ENCODE data around the gene SLC9A8. TPM values are rescaled to one million over a fixed set of nuclear protein-coding genes. Genes with fewer than 3 reads are reported as not detected.
A peak's percentile ranks its signal among the peaks of the same experiment; 100 is the strongest.

SLC9A8 gene
- total and polyA plus RNA-seq, 4 donors = 7.8 to 21.1 (median 14.4) TPM

DNA sequence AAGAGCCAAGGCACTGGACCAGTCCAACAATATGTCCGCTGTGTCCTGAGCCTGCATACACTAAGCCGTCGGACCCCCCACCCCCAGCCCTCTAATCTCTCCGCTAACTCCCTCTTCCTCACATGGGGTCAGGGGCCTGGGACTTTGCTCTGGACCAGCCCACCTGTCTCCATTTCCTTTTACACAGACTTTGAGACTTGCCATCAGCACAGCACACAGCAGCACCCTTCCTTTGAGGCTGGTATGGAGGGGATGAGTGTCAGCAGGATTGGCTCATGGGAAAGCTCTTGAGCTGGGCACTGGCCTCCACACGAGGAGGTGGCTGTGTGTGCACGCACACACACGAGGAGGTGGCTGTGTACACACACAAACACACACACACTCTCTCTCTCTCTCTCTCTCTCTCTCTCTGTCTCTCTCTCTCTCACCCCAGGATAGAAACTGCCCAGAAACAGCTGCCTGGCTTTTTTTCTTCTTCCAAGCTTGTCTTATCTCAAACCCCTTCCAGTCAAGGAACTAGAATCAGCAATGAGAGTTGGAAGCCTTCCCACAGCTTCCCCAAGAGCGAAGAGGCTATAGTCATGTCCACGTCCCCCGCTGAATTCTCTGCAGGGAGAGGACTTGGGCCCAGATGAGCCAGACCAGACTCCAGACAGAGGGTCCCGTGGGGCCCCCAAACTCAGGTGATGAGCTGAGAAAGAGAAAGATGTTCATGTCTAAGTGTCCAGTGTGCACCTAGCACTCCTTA is 18.6 kb downstream of the SLC9A8 start:
- no peaks in the 10 kb centered on the region for H3K9me3 ChIP-seq (ENCODE audit: control insufficient read depth in 4 of 4, insufficient read depth in 3 of 4, low read length in 3 of 4)
- H3K9ac ChIP-seq (ENCODE audit: insufficient read depth in 1 of 2, low read length in 2 of 2) = no peak overlapping the region
- no peaks in the 10 kb centered on the region for H3K27me3 ChIP-seq (ENCODE audit: control insufficient read depth in 3 of 3, insufficient read depth in 3 of 3, low read length in 2 of 3)
- H3K36me3 ChIP-seq (ENCODE audit: control insufficient read depth in 4 of 4, insufficient read depth in 4 of 4, low read length in 4 of 4) = peaks cover 2 to 7% (median 5%) of the 10 kb centered on the region in 4 donors
- 76 to 83% methylated on average over 11 of the region's 11 CpGs for WGBS, 2 donors
- H3K4me3 ChIP-seq = no peak overlapping the region
- DNase-seq (peak; percentile 33 to 74 (median 60)), ATAC-seq (ENCODE audit: insufficient read depth, low FRiP score) (no peak)
- no peak overlapping the region for H3K27ac ChIP-seq (ENCODE audit: low read depth in 1 of 2, low read length in 1 of 2)
- peaks cover 0 to 8% (median 6%) of the 10 kb centered on the region in 5 donors for H3K4me1 ChIP-seq (ENCODE audit: control insufficient read depth in 5 of 5, insufficient read depth in 5 of 5, low read length in 5 of 5)
- TF ChIP-seq, protein P1, sequence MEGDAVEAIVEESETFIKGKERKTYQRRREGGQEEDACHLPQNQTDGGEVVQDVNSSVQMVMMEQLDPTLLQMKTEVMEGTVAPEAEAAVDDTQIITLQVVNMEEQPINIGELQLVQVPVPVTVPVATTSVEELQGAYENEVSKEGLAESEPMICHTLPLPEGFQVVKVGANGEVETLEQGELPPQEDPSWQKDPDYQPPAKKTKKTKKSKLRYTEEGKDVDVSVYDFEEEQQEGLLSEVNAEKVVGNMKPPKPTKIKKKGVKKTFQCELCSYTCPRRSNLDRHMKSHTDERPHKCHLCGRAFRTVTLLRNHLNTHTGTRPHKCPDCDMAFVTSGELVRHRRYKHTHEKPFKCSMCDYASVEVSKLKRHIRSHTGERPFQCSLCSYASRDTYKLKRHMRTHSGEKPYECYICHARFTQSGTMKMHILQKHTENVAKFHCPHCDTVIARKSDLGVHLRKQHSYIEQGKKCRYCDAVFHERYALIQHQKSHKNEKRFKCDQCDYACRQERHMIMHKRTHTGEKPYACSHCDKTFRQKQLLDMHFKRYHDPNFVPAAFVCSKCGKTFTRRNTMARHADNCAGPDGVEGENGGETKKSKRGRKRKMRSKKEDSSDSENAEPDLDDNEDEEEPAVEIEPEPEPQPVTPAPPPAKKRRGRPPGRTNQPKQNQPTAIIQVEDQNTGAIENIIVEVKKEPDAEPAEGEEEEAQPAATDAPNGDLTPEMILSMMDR (IDR thresholded peaks at IDR 0.05; ENCODE audit: control extremely low read depth, extremely low read depth) = no peak

GRCh38 chr20:49831770-49832631 is 19.4 kb downstream of the SLC9A8 start:
- no peak overlapping the region for H3K4me3 ChIP-seq
- peaks cover 0 to 8% (median 6%) of the 10 kb centered on the region in 5 donors for H3K4me1 ChIP-seq (ENCODE audit: control insufficient read depth in 5 of 5, insufficient read depth in 5 of 5, low read length in 5 of 5)
- DNase-seq (no peak), ATAC-seq (ENCODE audit: insufficient read depth, low FRiP score) (no peak)
- no peak overlapping the region for H3K9ac ChIP-seq (ENCODE audit: insufficient read depth in 1 of 2, low read length in 2 of 2)
- peaks cover 2 to 7% (median 5%) of the 10 kb centered on the region in 4 donors for H3K36me3 ChIP-seq (ENCODE audit: control insufficient read depth in 4 of 4, insufficient read depth in 4 of 4, low read length in 4 of 4)
- WGBS, 2 donors = 73 to 84% methylated on average over 12 of the region's 12 CpGs
- TF ChIP-seq, protein P1 (IDR thresholded peaks at IDR 0.05; ENCODE audit: control extremely low read depth, extremely low read depth) = no peak
- peak overlapping the region in 1 of 2 donors; percentile 52 for H3K27ac ChIP-seq (ENCODE audit: low read depth in 1 of 2, low read length in 1 of 2)
- no peaks in the 10 kb centered on the region for H3K9me3 ChIP-seq (ENCODE audit: control insufficient read depth in 4 of 4, insufficient read depth in 3 of 4, low read length in 3 of 4)
- no peaks in the 10 kb centered on the region for H3K27me3 ChIP-seq (ENCODE audit: control insufficient read depth in 3 of 3, insufficient read depth in 3 of 3, low read length in 2 of 3)

DNA sequence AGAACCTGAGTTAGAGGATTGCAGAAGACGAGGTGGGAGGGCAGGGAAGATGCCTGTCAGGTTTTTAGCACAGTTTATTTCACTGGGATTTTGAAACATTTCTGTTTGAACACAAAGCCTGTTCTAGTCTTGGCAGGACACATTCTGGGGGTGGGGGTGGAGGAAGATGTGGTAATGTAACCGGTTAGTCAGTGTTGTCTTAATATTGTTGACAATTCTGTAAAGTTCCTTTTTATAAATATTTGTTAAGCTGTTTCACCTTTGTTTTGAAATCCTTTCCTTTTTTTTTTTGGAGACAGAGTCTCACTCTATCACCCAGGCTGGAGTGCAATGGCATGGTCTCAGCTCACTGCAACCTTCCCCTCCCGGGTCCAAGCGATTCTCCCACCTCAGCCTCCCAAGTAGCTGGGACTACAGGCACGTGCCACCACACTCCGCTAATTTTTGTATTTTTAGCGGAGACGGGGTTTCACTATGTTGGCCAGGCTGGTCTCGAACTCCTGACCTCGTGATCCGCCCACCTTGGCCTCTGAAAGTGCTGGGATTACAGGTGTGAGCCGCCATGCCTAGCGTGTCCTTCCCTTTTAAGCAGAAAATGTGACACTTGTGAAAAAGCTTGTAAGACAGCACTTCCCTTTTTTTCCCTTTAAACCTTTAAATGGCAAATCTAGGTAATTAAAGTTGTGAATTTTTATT is 20.2 kb downstream of the SLC9A8 start:
- TF ChIP-seq, protein P1 (IDR thresholded peaks at IDR 0.05; ENCODE audit: control extremely low read depth, extremely low read depth) = no peak
- Histone ChIP-seq H3K27me3 (ENCODE audit: control insufficient read depth in 3 of 3, insufficient read depth in 3 of 3, low read length in 2 of 3) (no peaks in the 10 kb centered on the region), H3K36me3 (ENCODE audit: control insufficient read depth in 4 of 4, insufficient read depth in 4 of 4, low read length in 4 of 4) (peaks cover 2 to 7% (median 5%) of the 10 kb centered on the region in 4 donors), H3K9ac (ENCODE audit: insufficient read depth in 1 of 2, low read length in 2 of 2) (no peak overlapping the region), H3K27ac (ENCODE audit: low read depth in 1 of 2, low read length in 1 of 2) (peak overlapping the region in 1 of 2 donors; percentile 49), H3K4me1 (ENCODE audit: control insufficient read depth in 5 of 5, insufficient read depth in 5 of 5, low read length in 5 of 5) (peaks cover 0 to 8% (median 6%) of the 10 kb centered on the region in 5 donors), H3K4me3 (no peak overlapping the region), H3K9me3 (ENCODE audit: control insufficient read depth in 4 of 4, insufficient read depth in 3 of 4, low read length in 3 of 4) (no peaks in the 10 kb centered on the region)
- 55 to 80% methylated on average over 13 of the region's 13 CpGs for WGBS, 2 donors
- DNase-seq (no peak), ATAC-seq (ENCODE audit: insufficient read depth, low FRiP score) (peak; percentile 72)
